ENCODE measurements around the gene MGA.

DNA sequence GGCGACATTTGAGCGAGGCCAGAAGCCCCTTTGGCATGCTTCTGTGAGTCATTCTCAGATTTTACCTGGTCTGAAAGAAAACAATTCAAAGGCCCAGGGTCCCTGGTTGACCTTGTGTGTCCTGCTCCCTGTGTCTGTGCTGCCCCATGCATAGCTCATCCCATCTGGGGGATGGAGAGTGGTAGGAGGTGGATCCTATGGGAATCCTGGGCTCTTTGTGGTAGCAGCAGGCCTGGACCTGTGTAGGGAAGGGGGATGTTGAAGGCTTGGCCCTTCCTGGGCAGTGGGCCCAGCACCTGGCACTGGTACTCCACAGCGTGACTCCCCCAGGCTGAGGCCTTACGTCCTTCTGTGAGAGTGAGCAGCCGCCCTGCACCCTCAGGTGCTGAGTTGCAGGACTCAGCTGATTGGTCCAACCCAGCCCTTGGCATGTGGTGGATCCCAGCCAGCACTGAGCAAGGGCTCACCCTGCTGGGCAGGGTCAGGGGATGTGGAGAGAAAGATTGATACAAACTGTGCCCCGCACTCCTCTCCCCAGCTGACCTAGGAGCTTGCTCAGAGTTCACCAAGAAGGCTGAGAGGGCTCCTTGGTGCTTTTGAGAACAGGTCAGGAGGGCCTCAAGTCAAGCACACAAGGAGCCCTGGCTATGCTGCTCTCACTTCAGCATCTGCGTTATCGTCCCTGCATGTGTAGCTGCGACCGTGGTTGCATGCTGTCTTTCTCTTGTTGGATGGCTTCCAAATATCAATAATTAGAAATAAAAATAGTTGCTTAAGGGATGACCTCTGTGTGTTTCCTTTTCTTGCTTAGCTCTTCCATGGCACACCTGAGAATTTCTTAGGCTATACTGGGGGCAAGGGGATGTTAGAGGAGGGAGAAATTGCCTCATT, 146.3 kb downstream of the MGA start:
- TF ChIP-seq CTCF (IDR thresholded peaks at IDR 0.05; ENCODE audit: insufficient read depth, low read length) (no peak), POLR2AphosphoS5 (IDR thresholded peaks at IDR 0.05; ENCODE audit: low read depth) (no peak), REST (IDR thresholded peaks at IDR 0.05; ENCODE audit: insufficient replicate concordance, low read depth) (no peak), GABPA (IDR thresholded peaks at IDR 0.05; ENCODE audit: low read depth) (no peak)

All from HL-60 (cell line).